Smooth muscle cell (in vitro differentiated cells): ENCODE results near the gene TBCD. TPM values are rescaled to one million over a fixed set of nuclear protein-coding genes. Genes with fewer than 3 reads are reported as not detected.

Experiments
- DNase-seq: peaks from one replicate; lab custom pipeline; 2025; ENCODE audit not compliant: unreplicated experiment; lab: John Stamatoyannopoulos, UW
- H2AFZ ChIP-seq: fragments of 200-600 bp; sonication (generic); 2 replicates; pipeline ENCODE4 v1.6.0; 2016; ENCODE audit warnings: antibody characterized with exemption, low read depth, mild to moderate bottlenecking
- H3F3A ChIP-seq: fragments of 200-600 bp; sonication (generic); 2 replicates; pipeline ENCODE4 v1.6.0; 2017; ENCODE audit warnings: antibody characterized with exemption, low read depth
- H3K27ac ChIP-seq: fragments of 200-600 bp; sonication (generic); 2 replicates; pipeline ENCODE4 v1.5.1; 2016; ENCODE audit warnings: low read depth, mild to moderate bottlenecking
- H3K27me3 ChIP-seq: fragments of 200-600 bp; sonication (generic); 2 replicates; pipeline ENCODE4 v1.6.1; 2016; ENCODE audit warnings: low read depth, mild to moderate bottlenecking
- H3K36me3 ChIP-seq: fragments of 200-600 bp; sonication (generic); 2 replicates; pipeline ENCODE4 v1.5.1; 2016; ENCODE audit warnings: low read depth
- H3K4me1 ChIP-seq: fragments of 200-600 bp; sonication (generic); 2 replicates; pipeline ENCODE4 v1.5.1; 2016; ENCODE audit warnings: low read depth
- H3K4me2 ChIP-seq: fragments of 200-600 bp; sonication (generic); 2 replicates; pipeline ENCODE4 v1.6.0; 2016; ENCODE audit warnings: mild to moderate bottlenecking
- H3K4me3 ChIP-seq: fragments of 200-600 bp; sonication (generic); 2 replicates; pipeline ENCODE4 v1.5.1; 2016; ENCODE audit warnings: mild to moderate bottlenecking
- H3K79me2 ChIP-seq: fragments of 200-600 bp; sonication (generic); 2 replicates; pipeline ENCODE4 v1.6.0; 2016; ENCODE audit warnings: low read depth, mild to moderate bottlenecking
- H3K9ac ChIP-seq: fragments of 200-600 bp; sonication (generic); 2 replicates; pipeline ENCODE4 v1.6.0; 2016; ENCODE audit warnings: low read depth
- H3K9me3 ChIP-seq: fragments of 200-600 bp; sonication (generic); replicated peaks from 2 replicates; pipeline ENCODE4 v1.5.1; 2016; ENCODE audit warnings: low read depth
- H4K20me1 ChIP-seq: fragments of 200-600 bp; sonication (generic); 2 replicates; pipeline ENCODE4 v1.6.0; 2016; ENCODE audit warnings: low read depth
- CTCF ChIP-seq: fragments of 200-600 bp; sonication (generic); IDR thresholded peaks from 2 replicates; pipeline ENCODE4 v1.5.1; 2017; ENCODE audit warnings: borderline replicate concordance, mild to moderate bottlenecking, antibody characterized with exemption; ENCODE audit not compliant: insufficient read depth, poor library complexity, severe bottlenecking
- WGBS: methylation state at CpG from one replicate; pipeline ENCODE4 v1.1.7; 2016; ENCODE audit warnings: low lambda C conversion rate; 5-methylcytosine and 5-hydroxymethylcytosine counted together
- polyA plus RNA-seq: library from polyadenylated mRNA; unstranded; fragments of >200 nt; fragmentation: Nextera tagmentation; extraction: Ambion mirVana; gene quantifications from 2 replicates; pipeline ENCODE4 v1.2.1, GENCODE V29; 2016
- total RNA-seq: library from RNA; depleted of rRNA; stranded (reverse); fragments of >200 nt; gene quantifications from 2 replicates; pipeline ENCODE4 v1.2.3, GENCODE V29; 2014

The TBCD gene
- total and polyA plus RNA-seq, 2 experiments from 2014 or later = 29.1 to 38.8 TPM

- no peaks in the 10 kb centered on the region for H3F3A ChIP-seq
- H3K4me1 ChIP-seq = no peaks in the 10 kb centered on the region
- H3K4me2 ChIP-seq = no peak overlapping the region
- no peaks in the 10 kb centered on the region for H4K20me1 ChIP-seq
- no peak overlapping the region for H3K9ac ChIP-seq
- WGBS = 97% methylated on average over 28 of the region's 28 CpGs
- H3K9me3 ChIP-seq = no peaks in the 10 kb centered on the region
- TF ChIP-seq CTCF = no peak
- DNase-seq = no peak
- H3K27ac ChIP-seq = no peak overlapping the region
- no peaks in the 10 kb centered on the region for H3K27me3 ChIP-seq
- H3K79me2 ChIP-seq = no peaks in the 10 kb centered on the region
- no peak overlapping the region for H2AFZ ChIP-seq
- no peaks in the 10 kb centered on the region for H3K36me3 ChIP-seq
- no peak overlapping the region for H3K4me3 ChIP-seq
Observed at GRCh38 chr17:82959242-82959930, 207.5 kb downstream of the TBCD start.

- no peak for DNase-seq
Observed at GRCh38 chr17:82959990-82960418, 208.1 kb downstream of the TBCD start.

GRCh38 chr17:82960419-82961271, 208.8 kb downstream of the TBCD start:
- H3K4me3 ChIP-seq = no peak overlapping the region
- no peak overlapping the region for H3K4me2 ChIP-seq
- H3K79me2 ChIP-seq = no peaks in the 10 kb centered on the region
- 96% methylated on average over 54 of the region's 67 CpGs for WGBS
- TF ChIP-seq CTCF = no peak
- no peaks in the 10 kb centered on the region for H3K36me3 ChIP-seq
- no peaks in the 10 kb centered on the region for H3K9me3 ChIP-seq
- no peak overlapping the region for H3K27ac ChIP-seq
- H2AFZ ChIP-seq = no peak overlapping the region
- no peaks in the 10 kb centered on the region for H4K20me1 ChIP-seq
- no peaks in the 10 kb centered on the region for H3F3A ChIP-seq
- DNase-seq = no peak
- no peaks in the 10 kb centered on the region for H3K27me3 ChIP-seq
- no peak overlapping the region for H3K9ac ChIP-seq
- no peaks in the 10 kb centered on the region for H3K4me1 ChIP-seq

More at GRCh38 chr17:82959990-82960418, 208.1 kb downstream of the TBCD start:
- no peak for TF ChIP-seq CTCF
- H3F3A ChIP-seq = no peaks in the 10 kb centered on the region
- no peaks in the 10 kb centered on the region for H3K36me3 ChIP-seq
- H4K20me1 ChIP-seq = no peaks in the 10 kb centered on the region
- no peaks in the 10 kb centered on the region for H3K4me1 ChIP-seq
- no peak overlapping the region for H3K4me2 ChIP-seq
- H3K27me3 ChIP-seq = no peaks in the 10 kb centered on the region
- H2AFZ ChIP-seq = no peak overlapping the region
- no peak overlapping the region for H3K9ac ChIP-seq
- H3K79me2 ChIP-seq = no peaks in the 10 kb centered on the region
- no peak overlapping the region for H3K27ac ChIP-seq
- H3K4me3 ChIP-seq = no peak overlapping the region
- WGBS = 97% methylated on average over 16 of the region's 23 CpGs
- H3K9me3 ChIP-seq = no peaks in the 10 kb centered on the region
